Measurements from ENCODE around the gene PFN3.
"Not testable (repeated sequence)": the region's sequence is repeated elsewhere in the genome, so short reads cannot be mapped to it uniquely, and the experiment has no call there.

PFN3 gene

DNA sequence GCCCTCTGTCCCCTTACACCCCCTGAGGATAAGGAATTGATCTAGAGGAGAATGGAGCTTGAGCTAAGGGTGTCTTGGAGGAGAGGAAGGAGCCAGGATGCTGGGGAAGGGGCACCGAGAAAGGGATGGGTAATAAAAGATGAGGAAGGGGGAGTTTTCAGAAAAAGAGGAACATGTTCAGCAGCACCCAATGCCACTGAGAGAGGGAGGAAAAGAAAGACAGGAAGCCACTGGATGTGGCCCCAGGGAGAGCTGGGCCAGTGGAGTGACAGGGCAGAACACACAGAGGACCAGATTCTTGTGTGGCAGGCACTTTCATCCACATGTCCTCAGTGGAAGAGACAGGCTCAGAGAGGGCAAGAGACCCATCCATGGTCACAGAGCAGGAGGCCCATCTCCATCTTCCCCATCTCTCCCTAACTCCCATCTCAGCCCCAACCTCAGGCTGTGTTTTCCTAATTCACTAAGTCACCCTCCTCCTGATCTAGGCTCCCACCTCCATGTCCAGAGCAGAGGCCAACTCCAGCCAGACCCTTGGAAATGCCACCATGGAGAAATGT lies 7.2 kb downstream of the PFN3 start:
- DNase-seq (ENCODE audit: low spot score): no peak

GRCh38 chr5:177392765-177393164 lies 7.7 kb downstream of the PFN3 start:
- DNase-seq (ENCODE audit: low spot score): no peak

DNA sequence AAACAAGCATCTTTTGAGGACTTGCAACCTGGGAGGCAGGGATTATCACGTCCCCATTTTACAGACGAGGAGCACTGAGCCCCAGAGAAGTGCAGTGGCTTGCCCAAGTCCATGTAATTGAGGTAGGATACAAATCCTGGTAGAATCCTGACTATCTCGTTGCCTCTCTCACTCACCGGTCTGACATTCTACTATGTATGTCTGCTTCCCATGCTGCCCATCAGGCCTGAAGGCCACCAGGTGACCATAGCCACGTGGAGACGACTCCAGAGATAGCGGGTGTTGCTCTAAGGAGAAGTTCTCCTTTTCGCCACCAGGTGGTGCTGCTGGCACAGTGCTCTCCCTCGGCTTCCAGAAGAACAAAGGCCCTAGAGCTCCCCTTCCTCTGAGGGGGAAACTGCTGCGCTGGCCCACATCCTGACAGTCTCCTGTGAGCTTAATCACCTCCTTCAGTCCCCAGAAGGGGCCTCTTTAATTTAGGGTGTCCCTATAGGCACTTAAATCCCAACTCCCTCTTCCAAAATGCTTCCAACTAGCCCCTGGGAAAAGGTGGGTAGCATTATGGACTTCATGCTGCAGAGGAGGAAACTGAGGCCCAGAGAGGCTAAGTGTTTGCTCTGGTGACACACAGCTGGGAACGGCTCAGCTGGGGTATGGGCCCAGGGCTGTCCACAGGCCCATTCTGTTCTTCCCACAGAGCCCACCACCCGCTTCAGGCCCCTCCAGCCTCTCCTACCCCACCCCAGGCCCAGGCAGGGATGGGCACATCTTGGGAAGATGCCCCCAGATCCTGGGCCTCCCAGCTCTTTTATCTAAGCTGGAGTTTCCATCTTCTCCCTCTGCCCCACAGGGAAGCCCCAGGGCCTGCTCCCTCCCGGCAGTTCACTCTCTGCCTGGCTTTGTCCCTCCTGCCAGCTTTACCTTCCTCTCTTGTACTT lies 9.8 kb downstream of the PFN3 start:
- peak; percentile 92 for DNase-seq (ENCODE audit: low spot score)

DNA sequence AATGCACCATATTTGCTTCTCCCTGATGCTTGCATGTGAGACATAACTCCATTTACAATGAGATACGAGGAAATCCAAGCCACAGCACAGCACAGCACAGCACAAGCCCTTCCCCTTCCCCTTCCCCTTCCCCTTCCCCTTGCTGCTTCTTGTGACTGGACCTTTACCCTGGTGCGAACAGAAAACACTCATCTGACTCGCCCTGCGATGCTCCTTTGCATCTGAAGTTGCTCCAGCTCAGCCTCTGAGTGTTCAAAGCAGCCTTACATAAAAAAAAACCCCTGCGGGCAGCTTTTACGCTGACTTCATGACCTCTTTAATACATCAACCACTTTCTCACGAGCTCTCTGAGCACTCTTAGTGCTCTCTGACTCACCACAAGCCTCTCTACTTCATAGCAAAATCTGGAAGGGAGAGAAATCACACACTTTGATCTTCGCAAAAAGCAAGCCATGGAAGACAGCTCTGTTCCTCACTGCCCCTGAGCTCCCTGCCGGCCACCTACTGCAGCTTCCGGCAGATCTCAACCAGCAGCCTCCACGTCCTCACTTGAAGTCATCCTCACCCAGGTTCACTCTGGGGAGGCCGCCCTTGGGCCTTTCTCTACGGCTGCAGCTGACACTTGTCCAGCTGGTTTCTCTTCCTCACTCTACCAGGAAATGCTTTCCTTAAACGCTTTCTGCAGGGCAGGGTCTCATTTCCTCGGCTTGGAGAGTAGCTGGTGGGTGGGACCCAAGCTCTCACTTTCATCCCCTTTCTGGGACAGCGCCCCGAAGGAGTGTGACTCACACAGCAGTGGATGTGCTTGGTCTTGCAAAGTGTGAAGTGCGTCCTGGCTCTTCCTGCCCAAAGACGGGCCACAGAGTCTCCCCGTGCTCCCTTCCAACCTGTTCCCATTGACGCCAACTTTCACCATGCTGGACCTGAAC lies 11.0 kb downstream of the PFN3 start:
- peak; percentile 87 for DNase-seq (ENCODE audit: low spot score)

DNA sequence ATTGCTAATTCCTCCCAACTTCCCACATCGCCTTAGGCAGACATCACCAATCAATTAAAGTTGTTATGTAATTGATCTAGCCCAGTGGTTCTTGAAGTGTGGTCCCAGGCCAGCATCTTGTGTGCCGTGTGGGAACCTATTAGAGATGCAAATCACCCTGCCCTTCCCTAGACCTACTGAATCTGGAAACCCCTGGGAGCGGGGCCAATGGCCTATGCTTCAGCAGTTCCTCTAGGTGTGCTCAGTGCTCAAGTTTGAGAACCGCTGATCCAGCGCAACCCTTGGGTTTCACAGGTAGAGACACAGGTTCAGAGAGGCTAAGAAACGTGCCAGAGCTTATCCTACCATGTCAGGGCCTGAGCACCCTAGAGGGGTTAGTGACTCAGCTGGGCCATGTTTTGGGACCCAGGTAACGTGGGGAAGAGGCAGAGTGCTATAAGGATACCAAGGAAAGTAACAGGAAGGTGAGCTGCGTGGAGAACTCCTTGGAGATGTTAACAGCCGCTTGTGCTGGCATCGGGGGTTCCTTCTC lies 11.9 kb downstream of the PFN3 start:
- DNase-seq (ENCODE audit: low spot score): no peak

DNA sequence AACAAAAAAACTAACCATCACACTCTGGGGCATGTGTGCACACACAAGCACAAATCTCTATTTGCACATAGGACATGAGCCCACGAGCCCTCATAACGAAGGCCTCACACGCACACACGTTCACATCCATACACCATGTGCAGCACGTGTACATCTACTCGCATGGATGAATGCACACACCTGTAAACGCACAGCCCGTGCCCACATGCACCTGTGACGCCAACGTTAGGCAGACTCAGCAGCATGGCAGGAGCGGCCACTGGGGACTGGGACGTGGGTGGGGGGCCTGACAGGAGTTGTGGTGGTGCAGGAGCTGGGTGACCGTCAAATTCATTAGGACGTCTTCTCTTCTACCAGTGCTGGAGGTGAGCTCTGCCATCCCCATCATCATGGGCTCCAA lies 13.1 kb downstream of the PFN3 start:
- DNase-seq (ENCODE audit: low spot score): no peak

DNA sequence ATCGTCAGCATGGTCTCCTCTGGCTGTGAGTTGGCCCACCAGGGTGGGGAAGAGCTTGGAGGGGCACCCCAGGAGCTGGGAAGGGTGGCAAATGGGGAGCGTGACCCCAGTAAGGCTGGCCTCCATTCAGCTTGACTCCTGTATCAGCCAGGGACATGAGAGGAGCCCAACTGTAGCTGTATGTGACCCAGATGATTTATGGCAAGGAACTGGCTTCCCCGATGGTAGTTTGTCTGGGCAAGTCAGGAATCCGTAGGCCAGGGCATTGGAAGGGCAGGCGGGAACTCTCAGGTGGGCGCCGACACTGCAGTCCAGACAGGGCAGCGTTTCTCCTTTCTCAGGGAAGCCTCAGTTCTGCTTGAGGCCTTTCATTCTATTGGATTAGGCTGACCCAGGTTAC lies 13.9 kb downstream of the PFN3 start:
- no peak for DNase-seq (ENCODE audit: low spot score)

GRCh38 chr5:177385720-177386119 lies 14.7 kb downstream of the PFN3 start:
- DNase-seq (ENCODE audit: low spot score): no peak

GRCh38 chr5:177384134-177384533 lies 16.3 kb downstream of the PFN3 start, which contains the start of gene SLC34A1:
SLC34A1 (plus strand) TSS chr5:177384434; CDS start chr5:177385742, 1,308 bp downstream.
- no peak for DNase-seq (ENCODE audit: low spot score)

DNA sequence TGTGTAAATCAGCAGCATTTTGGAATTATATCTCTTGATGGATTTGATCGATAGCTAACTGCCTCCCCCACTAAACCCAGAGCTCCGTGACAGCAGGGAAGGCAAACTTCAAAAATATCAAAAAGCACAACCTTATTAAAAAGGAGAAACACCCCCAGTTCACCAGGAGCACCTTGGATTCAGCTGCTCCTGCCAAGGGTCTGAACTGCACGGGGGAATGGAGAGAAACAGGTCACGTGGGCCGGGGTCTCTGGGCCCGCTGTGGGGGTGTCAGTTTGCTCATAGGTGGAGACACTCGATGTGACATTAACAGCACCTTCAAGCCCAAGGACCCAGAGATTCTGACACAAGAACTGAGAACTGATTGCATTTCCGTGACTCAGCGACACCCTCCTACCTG lies 17.3 kb downstream of the PFN3 start:
- no peak for DNase-seq (ENCODE audit: low spot score)

GRCh38 chr5:177382423-177383029 lies 17.9 kb downstream of the PFN3 start:
- DNase-seq (ENCODE audit: low spot score): no peak

DNA sequence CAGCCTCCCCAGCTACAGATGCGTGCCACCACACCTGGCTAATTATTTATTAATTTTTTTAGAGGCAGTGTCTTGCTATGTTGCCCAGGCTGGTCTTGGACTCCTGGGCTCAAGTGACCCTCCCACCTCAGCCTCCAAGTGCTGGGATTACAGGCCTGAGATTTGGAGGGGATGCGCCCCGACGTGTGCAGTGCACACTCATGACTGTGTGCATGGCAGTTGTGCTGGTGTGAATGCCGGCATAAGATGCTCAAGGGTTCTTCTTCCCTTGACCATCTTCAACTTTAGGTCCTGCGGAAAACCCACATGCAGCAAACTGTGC lies 19.7 kb downstream of the PFN3 start:
- no peak for DNase-seq (ENCODE audit: low spot score)

- DNase-seq (ENCODE audit: low spot score): peak; percentile 55
Measured at GRCh38 chr5:177378884-177379883, 21.3 kb downstream of the PFN3 start.

DNA sequence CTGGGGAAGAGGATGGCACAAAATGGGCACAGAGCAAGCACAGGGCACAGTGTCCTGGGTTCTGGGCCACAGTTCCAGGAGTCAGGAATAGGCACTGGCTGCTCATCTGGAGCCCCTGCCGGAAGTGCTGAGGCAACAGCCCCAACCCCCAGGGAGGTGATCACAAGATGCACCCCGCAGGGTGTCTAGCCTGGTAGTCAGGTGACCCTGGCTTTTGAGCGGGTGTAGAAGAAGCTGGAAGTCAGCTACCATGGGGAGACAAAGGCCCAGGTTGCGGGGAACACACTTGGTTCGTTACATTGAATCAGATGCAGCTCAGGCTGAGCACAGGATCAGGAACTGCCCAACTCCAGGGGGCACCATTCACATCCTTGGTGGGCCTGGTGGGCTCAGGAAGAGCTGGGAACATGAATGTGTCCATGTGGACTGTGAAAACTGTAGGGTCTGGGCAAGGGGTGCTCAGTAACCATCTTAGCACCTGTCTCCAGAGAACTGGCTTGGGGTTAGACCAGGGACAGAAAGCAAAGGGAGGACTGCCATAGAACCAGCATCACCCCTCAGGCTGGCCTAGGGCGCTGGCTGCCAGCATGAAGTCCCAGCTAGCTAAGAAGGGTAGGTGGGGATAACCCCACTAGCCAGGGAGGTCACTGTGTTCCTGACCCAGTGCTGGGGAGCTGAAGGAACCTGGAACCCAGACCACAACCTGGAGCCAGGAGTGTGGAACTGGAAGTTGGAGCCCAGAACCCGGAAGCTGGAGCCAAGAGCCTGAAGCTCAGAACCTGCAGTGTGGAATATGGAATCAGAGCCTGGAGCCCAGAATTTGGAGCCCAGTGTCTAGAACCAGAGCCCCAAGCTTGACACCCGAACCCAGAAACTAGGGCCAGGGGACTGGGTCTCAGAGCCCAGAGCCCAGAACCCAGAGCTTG lies 22.3 kb downstream of the PFN3 start:
- no peak for DNase-seq (ENCODE audit: low spot score)

GRCh38 chr5:177376107-177376506 lies 24.4 kb downstream of the PFN3 start:
- DNase-seq (ENCODE audit: low spot score): no peak

GRCh38 chr5:177375516-177375915 lies 24.9 kb downstream of the PFN3 start:
- not testable (repeated sequence) for DNase-seq (ENCODE audit: low spot score)

DNA sequence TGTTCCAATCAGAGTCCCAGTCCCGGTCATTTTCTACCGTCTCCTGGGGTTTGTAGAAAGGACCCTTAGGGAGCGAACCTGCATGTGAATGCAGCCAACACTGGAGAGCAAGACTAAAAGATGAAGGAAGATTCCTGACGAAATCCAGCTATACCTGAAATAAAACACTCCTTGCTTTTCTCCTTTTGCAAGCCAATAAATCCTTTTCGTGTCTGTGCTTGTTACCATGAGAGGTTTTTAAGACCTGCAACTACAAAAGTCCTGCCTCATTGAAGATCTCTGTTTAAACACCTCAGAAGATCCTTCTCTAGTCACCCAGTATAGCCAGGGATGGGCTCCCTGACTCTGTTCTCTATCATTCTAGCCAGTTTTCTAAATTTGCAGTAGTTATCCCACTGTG lies 26.2 kb downstream of the PFN3 start:
- DNase-seq (ENCODE audit: low spot score): no peak

GRCh38 chr5:177373806-177374205 lies 26.7 kb downstream of the PFN3 start:
- no peak for DNase-seq (ENCODE audit: low spot score)

- peak; percentile 43 for DNase-seq (ENCODE audit: low spot score)
Measured at GRCh38 chr5:177372910-177373309, 27.6 kb downstream of the PFN3 start.

All from CD4-positive, alpha-beta T cell treated with Interleukin-2 at 100 ng/mL for 4 hours (primary cell).